HG02870 (cell line): ENCODE measurements around the gene SYNE1.
A peak's percentile ranks its signal among the peaks of the same experiment; 100 is the strongest.

Source experiments
- ATAC-seq: cut with Tn5 transposase; IDR thresholded peaks from one replicate; pipeline ENCODE4 v1.9.1; 2021; ENCODE audit warnings: mild to moderate bottlenecking, moderate library complexity; ENCODE audit not compliant: unreplicated experiment

SYNE1 gene

DNA sequence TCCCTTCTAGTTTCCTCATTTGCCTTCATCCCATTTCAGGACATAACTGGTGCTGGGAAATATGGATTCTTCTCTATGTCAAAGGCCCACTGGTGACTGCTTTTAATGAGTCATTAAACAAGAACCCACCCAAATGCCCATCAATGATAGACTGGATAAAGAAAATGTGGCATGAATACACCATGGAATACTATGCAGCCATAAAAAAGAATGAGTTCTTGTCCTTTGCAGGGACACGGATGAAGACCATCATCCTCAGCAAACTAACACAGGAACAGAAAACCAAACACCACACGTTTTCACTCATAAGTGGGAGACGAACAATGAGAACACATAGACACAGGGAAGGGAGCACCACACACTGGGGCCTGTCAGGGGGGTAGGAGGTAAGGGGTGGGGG is 518.9 kb downstream of the SYNE1 start:
- ATAC-seq, result no peak

DNA sequence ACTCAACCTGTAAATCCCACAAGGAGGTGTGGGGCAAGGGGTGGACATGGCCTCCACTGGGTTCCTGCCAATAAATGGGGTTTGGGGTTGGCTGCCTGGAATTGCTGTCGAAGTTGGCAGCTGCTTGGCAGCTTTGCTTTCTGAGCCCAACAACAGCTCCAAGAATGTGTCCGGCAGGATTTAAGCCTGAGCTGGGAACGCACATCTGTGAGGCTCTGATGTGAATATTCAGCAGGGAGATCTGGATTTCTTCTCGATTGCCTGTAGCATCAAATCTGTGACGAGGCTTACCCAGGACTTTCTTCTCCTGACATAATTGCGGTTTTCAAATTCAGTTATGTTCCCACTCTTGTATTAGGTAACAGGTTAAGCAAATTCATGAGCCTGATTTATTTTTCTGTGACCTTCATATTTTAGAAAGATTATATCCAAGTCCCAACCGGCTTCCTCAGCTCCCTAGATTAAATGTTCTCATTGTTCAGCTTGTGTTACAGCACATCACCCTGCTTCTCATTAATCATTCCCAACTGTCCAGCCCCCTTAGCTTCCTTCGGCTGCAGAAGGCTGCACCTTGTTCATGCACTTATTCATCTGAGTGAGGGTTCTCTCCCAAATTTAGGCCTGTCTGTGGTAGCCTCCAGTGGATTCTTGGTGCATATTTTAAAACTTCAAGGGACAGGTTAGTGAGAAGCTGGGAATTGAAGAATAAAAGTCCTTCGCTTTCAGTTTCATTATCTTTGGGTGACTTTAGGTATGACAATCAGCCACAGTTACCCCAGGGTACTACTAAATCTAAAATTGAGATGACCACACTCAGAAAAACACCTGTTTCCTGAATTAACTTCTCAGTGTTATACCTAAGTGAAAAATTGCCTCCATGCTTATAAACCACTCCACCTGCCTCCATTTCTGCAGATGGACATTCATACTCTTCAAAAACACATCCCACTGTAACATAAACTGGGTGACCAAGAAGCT is 519.7 kb downstream of the SYNE1 start:
- peak; percentile 77 for ATAC-seq

DNA sequence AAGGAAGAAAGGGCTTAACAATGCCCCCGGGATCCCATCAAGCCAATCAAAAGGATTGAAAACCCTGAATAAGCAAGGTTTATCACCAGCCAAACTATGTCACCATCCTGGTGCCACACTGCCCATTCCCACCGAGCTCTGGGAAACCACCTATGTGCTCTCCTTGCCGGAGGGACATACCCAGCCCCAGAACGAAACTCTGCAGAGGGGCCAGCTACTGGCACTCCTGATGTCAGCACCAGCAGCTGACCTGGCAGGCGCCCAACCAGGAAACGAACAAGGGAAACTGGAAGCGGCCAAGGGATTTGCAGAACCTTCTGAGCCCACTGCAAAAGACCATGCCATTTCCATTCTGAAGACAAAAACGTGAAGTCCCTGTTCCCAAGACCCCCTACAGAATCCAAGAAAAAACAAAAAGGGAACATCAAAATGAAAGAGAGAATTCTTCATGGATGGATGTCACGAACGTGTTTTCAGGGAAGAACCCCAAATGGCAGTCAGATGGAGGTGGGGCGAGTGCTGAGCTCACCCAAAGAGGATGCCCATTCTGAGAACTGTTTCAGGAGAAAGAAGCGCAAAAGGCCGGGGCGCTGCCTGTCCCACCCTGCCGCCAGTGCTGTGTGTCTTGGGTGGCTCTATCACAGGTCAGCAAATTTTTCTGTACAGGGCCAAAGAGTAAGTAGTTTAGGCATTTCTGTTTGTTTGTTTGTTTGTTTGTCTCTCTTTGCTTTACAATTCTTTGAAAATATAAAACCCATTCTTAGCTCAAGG is 524.5 kb downstream of the SYNE1 start:
- no peak for ATAC-seq

DNA sequence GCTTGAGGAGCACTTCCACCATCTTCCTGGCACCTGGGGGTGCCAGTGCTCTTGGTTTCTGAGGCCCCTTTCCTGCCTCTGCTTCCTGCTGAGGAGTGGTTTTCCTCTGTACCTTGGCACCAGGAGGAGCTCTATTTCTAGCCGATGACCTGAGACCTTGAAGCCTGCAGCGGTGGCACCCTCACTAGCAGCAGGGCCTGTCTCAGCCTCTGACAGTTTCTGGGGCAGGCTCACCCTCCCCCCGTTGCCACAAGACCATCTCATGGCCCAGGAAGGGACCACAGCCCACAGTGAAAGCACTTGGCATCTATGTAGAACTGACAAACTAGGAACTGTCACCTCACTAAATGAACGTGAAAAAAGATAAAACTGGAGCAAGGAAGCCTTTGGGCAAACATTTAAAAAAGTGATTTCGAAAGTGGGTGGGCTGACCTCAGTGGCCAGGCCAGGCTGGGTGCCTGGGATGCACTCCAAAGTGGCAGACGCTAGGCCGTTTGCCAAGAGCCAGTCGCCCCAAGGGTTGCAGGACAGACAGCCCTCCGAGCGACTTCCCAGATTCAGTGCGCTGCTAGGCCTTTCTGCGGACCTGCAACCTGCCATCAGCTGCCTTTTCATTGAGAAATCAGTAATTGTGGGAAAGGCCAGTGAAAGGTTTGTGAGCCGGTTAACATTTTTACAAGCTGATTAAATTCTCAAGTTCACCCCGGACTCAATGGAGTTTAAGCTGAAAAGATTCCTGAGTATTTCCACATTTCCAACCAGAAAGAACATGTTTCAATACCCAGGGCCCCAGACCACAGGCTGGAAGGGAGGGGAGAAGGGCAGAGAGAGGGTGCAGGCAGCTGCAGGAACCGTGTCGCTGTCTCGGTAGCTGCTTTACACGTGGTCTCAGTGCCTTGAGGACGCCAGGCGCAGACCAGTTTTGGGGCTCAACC is 526.0 kb downstream of the SYNE1 start:
- no peak for ATAC-seq

DNA sequence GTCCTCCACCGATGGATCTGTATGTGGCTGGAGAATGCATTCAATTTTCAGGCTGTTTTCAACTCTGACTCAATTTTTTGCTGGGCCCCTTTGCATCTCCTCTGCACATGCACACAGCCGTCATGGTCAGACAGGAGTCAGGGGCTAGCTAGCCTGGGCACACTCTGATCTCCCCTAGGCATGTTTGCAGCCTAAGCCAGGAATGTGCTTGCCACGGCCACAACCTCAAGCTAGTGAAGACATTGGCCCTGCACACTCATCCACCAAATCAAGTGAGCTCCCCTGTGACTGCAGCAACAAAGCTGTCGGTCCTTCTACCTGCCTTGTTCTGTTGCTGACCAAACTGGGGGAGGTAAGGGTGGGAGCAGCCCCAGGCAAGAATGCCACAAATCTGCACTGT is 529.2 kb downstream of the SYNE1 start:
- no peak for ATAC-seq

DNA sequence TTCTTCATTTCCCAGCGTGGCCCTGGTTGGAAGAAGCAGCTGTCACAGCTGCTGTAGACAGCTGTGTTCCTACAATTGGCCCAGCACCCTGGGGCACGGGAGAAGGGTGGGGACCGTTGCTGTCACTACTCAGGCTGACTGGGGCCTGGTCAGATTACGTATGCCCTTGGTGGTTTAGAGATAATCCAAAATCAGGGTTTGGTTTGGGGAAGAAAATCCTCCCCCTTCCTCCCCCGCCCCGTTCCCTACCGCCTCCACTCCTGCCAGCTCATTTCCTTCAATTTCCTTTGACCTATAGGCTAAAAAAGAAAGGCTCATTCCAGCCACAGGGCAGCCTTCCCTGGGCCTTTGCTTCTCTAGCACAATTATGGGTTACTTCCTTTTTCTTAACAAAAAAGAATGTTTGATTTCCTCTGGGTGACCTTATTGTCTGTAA is 537.0 kb downstream of the SYNE1 start:
- ATAC-seq, result no peak

DNA sequence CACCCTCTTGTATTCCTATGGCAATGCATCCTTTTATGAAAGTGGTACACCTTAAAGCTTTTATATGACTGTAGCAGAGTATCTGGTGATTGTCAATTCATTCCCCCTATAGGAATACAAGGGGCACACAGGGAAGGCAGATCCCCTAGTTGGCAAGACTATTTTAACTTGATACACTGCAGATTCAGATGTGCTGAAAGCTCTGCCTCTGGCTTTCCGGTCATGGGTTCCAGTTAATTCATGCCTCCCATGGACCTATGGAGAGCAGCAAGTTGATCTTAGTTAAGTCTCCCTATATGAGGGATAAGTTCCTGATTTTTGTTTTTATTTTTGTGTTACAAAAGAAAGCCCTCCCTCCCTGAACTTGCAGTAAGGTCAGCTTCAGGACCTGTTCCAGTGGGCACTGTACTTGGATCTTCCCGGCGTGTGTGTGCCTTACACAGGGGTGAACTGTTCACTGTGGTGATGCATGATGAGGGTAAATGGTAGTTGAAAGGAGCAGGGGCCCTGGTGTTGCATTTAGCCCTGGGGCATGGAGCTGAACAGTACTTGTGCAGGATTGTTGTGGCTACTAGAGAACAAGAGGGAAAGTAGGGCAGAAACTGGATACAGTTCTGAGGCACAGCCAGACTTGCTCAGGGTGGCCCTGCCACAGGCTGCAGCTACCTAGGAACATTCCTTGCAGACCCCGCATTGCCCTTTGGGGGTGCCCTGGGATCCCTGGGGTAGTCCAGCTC is 537.5 kb downstream of the SYNE1 start:
- ATAC-seq, result no peak

DNA sequence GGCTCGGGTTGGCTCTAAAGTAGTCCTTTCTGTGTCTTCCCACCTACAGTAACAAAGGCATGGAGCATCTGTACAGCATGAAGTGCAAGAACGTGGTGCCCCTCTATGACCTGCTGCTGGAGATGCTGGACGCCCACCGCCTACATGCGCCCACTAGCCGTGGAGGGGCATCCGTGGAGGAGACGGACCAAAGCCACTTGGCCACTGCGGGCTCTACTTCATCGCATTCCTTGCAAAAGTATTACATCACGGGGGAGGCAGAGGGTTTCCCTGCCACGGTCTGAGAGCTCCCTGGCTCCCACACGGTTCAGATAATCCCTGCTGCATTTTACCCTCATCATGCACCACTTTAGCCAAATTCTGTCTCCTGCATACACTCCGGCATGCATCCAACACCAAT is 538.5 kb downstream of the SYNE1 start:
- no peak for ATAC-seq

DNA sequence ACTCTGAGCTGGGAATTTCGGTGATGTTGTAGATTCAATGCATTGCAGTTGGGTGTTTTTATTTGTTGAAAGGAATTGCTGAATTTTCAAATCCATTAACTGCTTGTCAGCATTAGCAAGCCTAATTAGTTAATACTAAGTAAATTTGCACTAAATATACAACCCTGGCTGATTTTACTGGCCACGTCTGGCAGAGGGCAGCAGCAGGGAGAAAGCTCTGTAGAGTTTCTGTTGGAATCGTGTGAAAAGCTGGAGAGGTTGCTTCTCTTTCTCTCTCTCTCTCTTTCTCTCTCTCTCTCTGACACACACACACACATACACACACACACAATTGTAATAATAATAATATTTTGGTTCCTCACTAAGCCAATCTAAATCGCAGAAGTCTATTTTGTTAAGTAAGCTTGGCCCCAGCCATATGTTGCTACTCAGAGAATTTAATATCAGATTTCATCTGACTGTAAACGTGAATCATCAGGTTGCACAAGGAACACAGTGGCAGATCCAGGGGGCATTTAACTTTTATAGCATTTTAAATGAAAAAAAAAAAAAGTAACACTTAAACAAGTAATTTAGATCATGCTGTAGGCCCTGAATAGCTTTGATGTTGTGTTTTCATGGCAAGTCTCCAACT is 540.2 kb downstream of the SYNE1 start:
- no peak for ATAC-seq

DNA sequence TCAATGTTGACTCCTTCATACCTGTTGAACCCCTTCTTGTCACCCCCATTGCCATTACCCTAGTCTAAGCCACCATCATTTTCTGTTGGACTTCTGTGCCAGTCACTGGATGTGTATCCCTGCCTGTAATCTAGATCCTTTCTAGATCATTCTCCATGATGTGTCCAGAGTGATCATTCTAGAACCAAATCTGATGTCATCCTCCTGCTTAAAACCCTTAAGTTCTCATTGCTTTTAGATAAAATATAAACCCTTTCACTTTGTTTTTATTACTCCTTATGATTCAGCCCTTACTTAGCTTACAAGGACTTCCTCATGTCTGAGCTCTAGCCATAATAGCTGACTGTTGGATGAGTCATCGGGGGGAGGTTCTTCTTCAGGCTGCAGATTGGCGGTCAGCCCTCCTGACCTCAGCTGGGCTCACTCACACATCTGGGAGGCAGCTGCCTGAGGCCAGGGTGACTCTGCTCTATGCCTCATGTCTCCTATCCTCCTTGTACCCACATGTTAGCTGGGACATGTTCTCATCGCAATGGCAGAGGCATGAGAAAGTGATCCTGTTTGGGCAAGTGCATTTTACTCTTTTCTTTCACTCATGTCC is 542.1 kb downstream of the SYNE1 start:
- no peak for ATAC-seq

DNA sequence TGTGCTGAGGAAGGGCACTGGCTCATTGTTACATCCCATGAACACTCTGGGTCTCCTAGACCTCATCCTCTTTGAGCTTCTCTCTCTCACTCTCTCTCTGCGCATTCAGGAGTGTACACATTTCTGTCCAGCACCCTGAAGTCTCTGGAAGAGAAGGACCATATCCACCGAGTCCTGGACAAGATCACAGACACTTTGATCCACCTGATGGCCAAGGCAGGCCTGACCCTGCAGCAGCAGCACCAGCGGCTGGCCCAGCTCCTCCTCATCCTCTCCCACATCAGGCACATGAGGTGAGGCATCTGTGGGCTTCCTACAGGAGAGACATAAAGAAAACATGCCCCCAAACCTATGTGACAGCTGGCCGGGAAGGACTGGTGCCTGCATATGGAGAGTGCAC is 542.9 kb downstream of the SYNE1 start:
- no peak for ATAC-seq

DNA sequence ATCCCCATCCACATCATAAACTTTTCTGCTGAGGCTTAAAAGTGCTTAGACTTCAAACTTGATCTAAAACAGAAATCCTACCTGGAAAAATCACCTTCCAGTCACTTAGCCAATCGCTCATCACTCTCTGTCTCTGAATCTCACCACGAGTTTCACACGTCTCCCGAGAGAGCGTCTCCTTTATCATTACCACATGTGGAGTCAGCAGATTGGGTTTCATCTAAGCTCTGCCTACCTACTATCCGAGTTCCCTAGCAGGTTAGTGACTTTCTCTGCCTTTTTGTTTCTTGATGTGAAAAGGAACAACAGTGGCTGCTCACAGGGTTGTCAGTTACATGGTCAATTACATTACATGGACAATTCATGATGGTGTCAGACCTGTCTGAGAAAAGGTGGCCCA is 543.5 kb downstream of the SYNE1 start:
- ATAC-seq, result no peak

DNA sequence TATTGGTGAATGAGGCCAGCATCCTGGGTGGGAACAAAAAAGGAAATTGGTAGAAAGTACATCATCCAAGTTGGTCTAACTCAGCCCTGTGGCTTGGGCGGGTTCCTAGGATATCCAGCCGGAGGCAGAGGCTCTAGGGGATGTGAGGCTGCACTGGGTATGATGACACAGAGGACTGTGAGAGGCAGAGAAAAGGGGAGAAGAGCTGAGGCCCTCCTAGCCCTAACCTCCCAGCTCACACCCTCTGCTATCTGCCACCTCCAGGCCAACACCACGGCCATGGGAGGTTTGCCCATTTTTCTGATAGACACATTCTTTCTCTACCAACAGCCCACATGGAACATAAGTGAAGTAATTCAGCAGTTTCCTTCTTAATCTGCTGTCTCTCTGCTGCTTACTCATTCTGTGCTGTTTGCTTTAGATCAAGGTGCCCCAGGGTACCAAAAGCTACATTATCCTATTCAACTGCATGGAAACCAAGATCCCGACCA is 545.3 kb downstream of the SYNE1 start:
- ATAC-seq, result no peak

DNA sequence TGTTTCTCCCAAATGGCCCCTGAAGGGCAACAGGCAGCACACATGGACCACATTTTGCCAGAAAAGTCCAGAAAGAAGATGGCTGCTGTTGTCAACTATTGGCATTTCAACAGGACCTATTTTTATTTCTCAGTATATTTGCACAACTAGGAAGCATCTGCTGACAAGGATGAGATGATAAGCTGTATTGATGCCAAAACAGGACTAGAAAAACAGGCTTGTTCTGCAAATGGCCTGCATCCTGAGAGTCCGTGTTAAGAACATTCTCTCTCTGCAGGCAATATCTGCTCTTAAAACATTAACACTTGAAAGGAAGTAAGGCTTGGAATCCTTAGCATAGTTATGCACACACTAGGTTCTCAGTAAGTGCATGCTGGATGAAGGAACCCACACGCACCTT is 546.0 kb downstream of the SYNE1 start:
- no peak for ATAC-seq

DNA sequence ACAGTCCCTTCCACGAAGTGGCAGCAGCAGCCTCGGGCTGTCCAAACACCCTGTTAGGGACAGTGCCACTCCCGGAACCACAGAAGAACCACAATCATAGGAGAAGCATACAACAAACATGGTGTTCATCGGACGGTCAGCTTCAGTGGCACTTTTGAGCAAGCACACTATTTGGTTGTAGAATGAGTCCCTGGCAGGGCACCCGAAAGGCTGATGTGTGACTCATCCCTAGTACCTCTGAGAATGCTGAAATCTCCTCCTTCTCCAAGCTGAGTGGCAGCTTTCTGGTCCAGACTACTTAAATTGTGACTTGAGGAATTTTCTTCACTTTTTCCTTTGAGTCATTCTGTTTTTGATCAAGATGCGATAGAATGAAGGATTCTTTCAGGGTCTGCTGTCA is 547.2 kb downstream of the SYNE1 start:
- no peak for ATAC-seq

DNA sequence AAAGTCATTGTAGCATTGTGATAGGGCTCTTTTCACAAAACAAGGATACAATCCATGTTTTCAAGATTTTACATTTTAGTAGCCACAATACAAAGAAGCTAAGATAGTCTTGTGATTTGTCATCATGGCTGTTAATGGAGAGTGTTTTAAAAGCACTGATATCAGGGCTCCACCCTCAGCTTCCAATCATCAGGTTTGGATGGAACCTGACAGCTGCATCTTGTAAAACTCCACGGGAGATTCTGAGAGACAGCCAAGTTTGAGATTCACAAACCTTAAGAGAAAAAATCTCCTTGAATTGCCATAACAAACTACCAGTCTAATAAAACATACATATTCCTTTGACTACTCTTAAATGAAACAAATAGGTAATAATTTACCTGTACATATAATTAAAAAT is 549.5 kb downstream of the SYNE1 start:
- ATAC-seq, result no peak

DNA sequence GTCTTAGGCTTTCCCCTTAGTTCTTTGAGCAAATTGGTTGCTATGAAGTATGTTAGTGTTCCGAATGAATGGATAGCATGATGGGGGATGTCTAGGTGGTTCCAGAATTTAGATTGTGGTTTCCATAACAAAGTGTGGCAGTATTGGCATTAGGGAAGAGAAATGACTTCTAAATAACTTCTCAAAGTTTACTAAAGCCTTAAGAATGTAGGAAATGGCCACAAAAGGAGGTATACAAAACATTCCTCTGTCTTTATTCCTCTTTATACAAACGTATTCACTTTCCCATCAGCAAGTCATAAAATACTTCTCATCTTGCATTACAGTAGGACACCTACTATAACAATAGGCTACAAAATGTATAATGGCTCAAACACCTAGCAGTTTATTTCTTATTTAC is 550.1 kb downstream of the SYNE1 start:
- no peak for ATAC-seq

DNA sequence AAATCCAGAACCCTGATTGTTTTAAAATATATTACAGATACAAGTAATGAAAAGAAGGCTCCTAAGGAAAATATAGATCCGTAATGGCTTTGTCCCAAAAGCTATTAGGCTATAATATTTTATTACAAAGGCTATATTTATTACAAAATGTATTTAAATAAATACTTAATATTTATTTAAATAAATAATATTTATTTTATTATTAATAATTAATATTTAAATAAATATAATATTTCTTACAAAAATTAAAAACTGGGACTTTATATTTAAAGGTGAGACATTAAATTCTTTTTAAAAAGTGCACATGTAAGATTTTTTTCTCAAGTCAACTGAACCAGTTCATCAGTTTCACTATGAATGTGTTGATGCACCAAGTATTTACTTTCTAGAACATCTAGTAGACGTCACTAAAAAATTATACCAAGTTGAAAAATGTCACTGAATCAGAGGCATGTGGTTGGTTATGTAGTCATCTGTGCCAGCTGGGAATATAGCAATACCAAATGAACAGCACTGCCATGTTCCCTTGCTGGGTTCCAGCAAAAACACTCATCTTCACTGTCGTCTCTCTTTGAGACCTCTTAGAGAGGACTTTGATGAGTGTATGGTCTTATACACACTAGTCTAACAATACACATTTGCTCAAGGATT is 550.8 kb downstream of the SYNE1 start:
- no peak for ATAC-seq

DNA sequence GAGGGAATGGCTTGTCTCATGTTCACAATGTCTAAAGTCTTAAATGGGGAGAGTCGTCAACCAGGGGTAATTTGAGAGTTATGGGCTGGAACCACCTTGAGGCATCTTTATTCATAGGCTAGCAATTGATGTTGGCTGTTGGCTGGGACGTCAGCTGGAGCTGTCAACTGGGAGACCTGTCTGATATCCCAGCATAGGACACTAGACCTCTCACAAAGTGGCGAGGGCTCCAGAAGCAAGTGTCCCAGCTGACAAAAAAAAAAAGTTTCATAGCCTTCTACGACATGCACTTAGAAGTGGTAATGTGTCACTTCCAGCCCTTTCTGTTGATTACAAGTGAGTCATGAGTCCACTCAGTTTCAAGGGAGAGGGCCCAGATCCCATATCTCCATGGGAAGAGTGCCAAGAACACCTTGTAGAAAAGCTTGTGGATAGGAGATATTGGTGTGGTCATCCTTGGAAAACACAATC is 551.7 kb downstream of the SYNE1 start:
- ATAC-seq, result no peak
